OCI-M1 (cell line): Measurements from ENCODE around the gene GNB1L.

ENCODE experiments used
- DNase-seq: peaks from one replicate; lab custom pipeline; 2025; lab: John Stamatoyannopoulos, UW

GNB1L gene

GRCh38 chr22:19760951-19761724 lies 93.5 kb downstream of the GNB1L start:
- no peak for DNase-seq

GRCh38 chr22:19760058-19760950 lies 94.4 kb downstream of the GNB1L start, which contains the start of gene TBX1:
TBX1 (plus strand) TSS chr22:19760778; CDS start chr22:19760844, 66 bp downstream.
- DNase-seq: no peak

GRCh38 chr22:19759427-19760057 lies 95.1 kb downstream of the GNB1L start:
- no peak for DNase-seq

- no peak for DNase-seq
Measured at GRCh38 chr22:19758896-19759426, 95.7 kb downstream of the GNB1L start.

- no peak for DNase-seq
Measured at GRCh38 chr22:19757985-19758895, 96.4 kb downstream of the GNB1L start.

- no peak for DNase-seq
Measured at GRCh38 chr22:19757140-19757984, 97.3 kb downstream of the GNB1L start.

GRCh38 chr22:19756288-19757128 lies 98.2 kb downstream of the GNB1L start:
- DNase-seq: no peak

- no peak for DNase-seq
Measured at GRCh38 chr22:19755722-19756287, 98.9 kb downstream of the GNB1L start.

- no peak for DNase-seq
Measured at GRCh38 chr22:19755145-19755710, 99.4 kb downstream of the GNB1L start.

GRCh38 chr22:19754701-19755144 lies 100.0 kb downstream of the GNB1L start:
- DNase-seq: no peak

- no peak for DNase-seq
Measured at GRCh38 chr22:19753996-19754700, 100.5 kb downstream of the GNB1L start.

- no peak for DNase-seq
Measured at GRCh38 chr22:19753090-19753842, 101.4 kb downstream of the GNB1L start.

- DNase-seq: no peak
Measured at GRCh38 chr22:19751497-19752245, 103.0 kb downstream of the GNB1L start.

GRCh38 chr22:19750507-19751490 lies 103.9 kb downstream of the GNB1L start:
- DNase-seq: no peak

GRCh38 chr22:19749876-19750275 lies 104.8 kb downstream of the GNB1L start:
- DNase-seq: no peak
